HUES64 (cell line): Measurements from ENCODE around the gene ERMAP.
"Not testable (repeated sequence)": the region's sequence is repeated elsewhere in the genome, so short reads cannot be mapped to it uniquely, and the experiment has no call there.

Source experiments
- H3K27ac ChIP-seq: 2 replicates; pipeline ENCODE4 v1.7.0; 2013; ENCODE audit warnings: low read depth, low read length, inconsistent platforms
- H3K27me3 ChIP-seq: 2 replicates; pipeline ENCODE4 v1.6.1; 2013; ENCODE audit warnings: mild to moderate bottlenecking, low read length; ENCODE audit not compliant: insufficient read depth
- H3K36me3 ChIP-seq: 2 replicates; pipeline ENCODE4 v1.6.1; 2013; ENCODE audit warnings: mild to moderate bottlenecking, low read length; ENCODE audit not compliant: insufficient read depth
- H3K4me1 ChIP-seq: 2 replicates; pipeline ENCODE4 v1.6.1; 2013; ENCODE audit warnings: mild to moderate bottlenecking, low read length, moderate library complexity; ENCODE audit not compliant: insufficient read depth
- H3K4me3 ChIP-seq: 2 replicates; pipeline ENCODE4 v1.5.1; 2013; ENCODE audit warnings: mild to moderate bottlenecking, low read length, moderate library complexity
- H3K9ac ChIP-seq: 2 replicates; pipeline ENCODE4 v1.6.1; 2013; ENCODE audit warnings: mild to moderate bottlenecking, low read depth, low read length
- H3K9me3 ChIP-seq: 2 replicates; pipeline ENCODE4 v1.6.1; 2013; ENCODE audit warnings: low read depth, low read length; ENCODE audit not compliant: insufficient read depth
- WGBS: fragments of 150-250, 120-280 bp; methylation state at CpG from one replicate; pipeline ENCODE4 v1.1.7; 2013; ENCODE audit warnings: missing lambda C conversion rate; 5-methylcytosine and 5-hydroxymethylcytosine counted together

The ERMAP gene

GRCh38 chr1:42814815-42815214 lies 2.1 kb upstream of the ERMAP start:
- not testable (repeated sequence) for H3K27ac ChIP-seq, H3K27me3 ChIP-seq
- no CpG with 5 or more reads among the region's 3 CpGs for WGBS

DNA sequence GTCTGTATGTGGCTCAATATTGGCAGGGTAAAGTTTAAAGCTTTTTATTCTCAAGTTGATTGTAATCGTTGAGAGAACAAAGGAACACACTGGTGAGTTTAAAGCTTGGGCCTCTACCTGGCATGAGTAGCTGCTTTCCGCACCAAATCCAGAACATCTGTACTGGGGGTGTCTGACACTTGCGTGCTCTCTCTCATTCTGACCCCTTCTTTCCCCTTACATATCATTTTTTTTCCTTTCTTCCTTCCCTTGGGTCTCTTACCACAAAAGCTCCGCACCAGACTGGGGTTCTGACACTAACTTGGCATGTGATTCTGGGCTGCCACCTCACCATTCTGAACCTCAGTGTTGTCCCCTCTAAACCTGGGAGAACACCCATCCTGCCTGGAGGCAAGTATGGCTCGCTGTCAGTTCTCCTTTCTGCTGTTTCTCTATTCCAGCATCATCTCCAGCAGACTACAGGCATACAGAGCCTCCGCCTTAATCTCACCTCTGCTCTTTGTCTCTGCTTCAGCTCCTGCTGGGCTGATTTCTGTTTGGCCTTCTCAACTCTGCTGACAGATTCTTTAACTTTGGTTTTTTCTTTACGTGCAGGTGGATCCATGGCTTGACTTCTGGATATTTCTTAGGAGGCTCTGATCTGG lies 859 bp upstream of the ERMAP start:
- no peak overlapping the region; the same call in 1 of the 2 replicates for H3K27ac ChIP-seq
- H3K36me3 ChIP-seq = no peaks in the 10 kb centered on the region; the same call in 1 of the 2 replicates
- peak overlapping the region; percentile 86; the same call in 1 of the 2 replicates for H3K9ac ChIP-seq
- 57% methylated on average over 7 of the region's 7 CpGs for WGBS
- H3K9me3 ChIP-seq = no peaks in the 10 kb centered on the region
- H3K4me3 ChIP-seq = peak overlapping the region; percentile 94
- peaks cover 17% of the 10 kb centered on the region for H3K4me1 ChIP-seq
- no peaks in the 10 kb centered on the region for H3K27me3 ChIP-seq

More at GRCh38 chr1:42814815-42815214, 2.1 kb upstream of the ERMAP start:
- H3K4me3 ChIP-seq, H3K9ac ChIP-seq, H3K36me3 ChIP-seq, H3K9me3 ChIP-seq: not testable (repeated sequence)
- H3K4me1 ChIP-seq = peaks cover 13% of the 10 kb centered on the region

GRCh38 chr1:42817440-42817767 lies 482 bp downstream of the ERMAP start:
- H3K4me3 ChIP-seq = peak overlapping the region; percentile 94
- H3K36me3 ChIP-seq = no peaks in the 10 kb centered on the region; the same call in 1 of the 2 replicates
- H3K27me3 ChIP-seq = no peaks in the 10 kb centered on the region
- no peaks in the 10 kb centered on the region for H3K9me3 ChIP-seq
- H3K27ac ChIP-seq = peak overlapping the region; percentile 100; the same call in 1 of the 2 replicates
- 6% methylated on average over 12 of the region's 13 CpGs for WGBS
- H3K9ac ChIP-seq = no peak overlapping the region
- peaks cover 19% of the 10 kb centered on the region for H3K4me1 ChIP-seq

DNA sequence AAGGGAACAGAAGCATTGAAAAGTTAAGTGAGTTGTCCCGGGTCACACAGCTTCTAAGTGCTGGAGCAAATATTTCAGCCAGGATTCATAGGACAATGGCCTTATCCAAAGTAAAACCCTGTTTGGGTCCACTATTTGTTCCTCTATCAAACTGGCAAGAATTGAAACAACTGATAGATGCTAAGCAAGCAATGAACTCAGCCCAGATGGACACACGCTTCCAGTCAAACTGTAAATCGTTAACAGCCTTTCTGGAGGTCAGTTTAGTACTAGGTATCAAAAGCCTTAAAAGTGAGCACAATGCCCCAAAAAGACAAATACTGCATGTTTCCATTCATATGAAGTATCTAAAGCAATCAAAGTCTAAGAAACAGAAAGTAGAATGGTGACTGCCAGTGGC lies 1.1 kb downstream of the ERMAP start:
- Histone ChIP-seq H3K27ac (no peak overlapping the region), H3K4me1 (peaks cover 19% of the 10 kb centered on the region), H3K9me3 (no peaks in the 10 kb centered on the region), H3K36me3 (no peaks in the 10 kb centered on the region; the same call in 1 of the 2 replicates), H3K9ac (no peak overlapping the region), H3K27me3 (no peaks in the 10 kb centered on the region), H3K4me3 (no peak overlapping the region; the same call in 1 of the 2 replicates)
- 90% methylated on average over 3 of the region's 3 CpGs for WGBS

DNA sequence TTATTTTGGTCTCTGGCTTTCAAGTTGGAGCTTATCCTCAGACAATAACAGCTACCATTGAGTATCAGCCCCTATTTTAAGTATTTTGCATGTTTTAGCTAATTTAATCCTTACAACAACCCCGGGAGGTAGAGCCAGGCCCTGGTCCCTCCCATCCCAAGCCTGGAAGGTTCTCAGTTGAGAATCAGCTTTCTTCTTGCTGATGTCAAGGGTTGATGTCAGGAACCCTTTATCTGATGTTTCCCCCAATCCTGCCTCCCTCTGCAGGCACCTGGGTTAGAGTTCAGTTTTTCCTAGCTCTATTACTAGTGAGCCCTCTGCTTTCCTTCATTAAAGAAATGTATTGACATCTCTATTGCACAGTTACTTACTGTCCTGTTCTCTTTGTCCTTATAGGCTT lies 3.9 kb downstream of the ERMAP start:
- Histone ChIP-seq H3K4me1 (peaks cover 15% of the 10 kb centered on the region), H3K27ac (no peak overlapping the region), H3K9ac (no peak overlapping the region), H3K36me3 (no peaks in the 10 kb centered on the region), H3K27me3 (no peaks in the 10 kb centered on the region), H3K4me3 (no peak overlapping the region), H3K9me3 (no peaks in the 10 kb centered on the region)
- WGBS = 55% methylated on average over 1 of the region's 1 CpG

DNA sequence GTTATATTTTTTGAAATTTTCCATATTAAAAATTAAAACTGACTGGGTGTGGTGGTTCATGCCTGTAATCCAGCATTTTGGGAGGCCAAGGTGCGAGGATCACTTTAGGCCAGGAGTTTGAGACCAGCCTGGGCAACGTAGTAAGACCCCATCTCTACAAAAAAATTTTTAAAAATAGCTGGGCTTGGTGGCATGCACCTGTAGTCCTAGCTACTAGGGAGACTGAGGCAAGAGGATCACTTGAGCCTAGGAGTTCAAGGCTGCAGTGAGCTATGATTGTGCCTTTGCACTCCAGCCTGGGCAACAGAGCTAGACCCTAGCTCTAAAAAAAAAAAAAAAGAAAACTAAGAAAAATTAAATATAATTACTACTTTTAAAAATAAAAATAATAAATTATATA lies 4.8 kb downstream of the ERMAP start:
- H3K36me3 ChIP-seq = no peaks in the 10 kb centered on the region
- 93% methylated on average over 2 of the region's 2 CpGs for WGBS
- no peaks in the 10 kb centered on the region for H3K9me3 ChIP-seq
- no peak overlapping the region for H3K9ac ChIP-seq
- no peak overlapping the region for H3K27ac ChIP-seq
- H3K4me3 ChIP-seq = no peak overlapping the region
- H3K4me1 ChIP-seq = peaks cover 10% of the 10 kb centered on the region
- H3K27me3 ChIP-seq = no peaks in the 10 kb centered on the region

DNA sequence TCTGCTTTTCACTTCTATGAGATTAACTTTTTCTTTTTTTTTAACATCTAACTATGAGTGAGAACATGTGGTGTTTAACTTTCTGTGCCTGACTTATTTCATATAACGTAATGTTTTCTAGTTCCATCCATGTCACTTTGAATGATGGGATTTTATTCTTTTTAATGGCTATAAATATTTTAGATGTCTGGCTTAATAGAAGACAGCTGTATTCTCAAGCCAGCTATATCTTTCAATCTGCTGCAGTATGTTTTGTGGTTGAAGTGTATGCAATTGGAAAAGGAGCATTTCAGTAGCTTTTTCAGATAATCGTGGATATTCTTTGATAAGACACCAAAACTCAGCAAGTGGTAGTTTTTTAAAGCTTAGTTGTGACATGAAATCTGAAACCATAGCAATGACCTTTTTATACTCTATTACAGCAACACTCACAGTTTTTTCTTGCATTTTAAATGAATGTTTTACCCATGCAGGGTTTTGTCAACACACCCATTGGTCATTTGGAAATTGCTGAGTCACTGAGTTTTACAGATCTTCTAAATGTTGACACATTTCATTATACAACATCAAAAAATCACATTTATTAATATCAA lies 6.0 kb downstream of the ERMAP start:
- H3K4me3 ChIP-seq = no peak overlapping the region
- WGBS = 97% methylated on average over 2 of the region's 2 CpGs

GRCh38 chr1:42824481-42825035 lies 7.6 kb downstream of the ERMAP start:
- Histone ChIP-seq H3K9ac (no peak overlapping the region), H3K9me3 (no peaks in the 10 kb centered on the region), H3K4me3 (no peak overlapping the region), H3K27me3 (no peaks in the 10 kb centered on the region), H3K36me3 (no peaks in the 10 kb centered on the region), H3K4me1 (peaks cover 6% of the 10 kb centered on the region), H3K27ac (no peak overlapping the region)
- WGBS = 93% methylated on average over 4 of the region's 4 CpGs

More for the DNA sequence above, 6.0 kb downstream of the ERMAP start:
- Histone ChIP-seq H3K4me1 (peaks cover 6% of the 10 kb centered on the region), H3K9ac (no peak overlapping the region), H3K36me3 (no peaks in the 10 kb centered on the region), H3K27ac (0 out of 2 replicates have a peak overlapping the region, but pooled peaks have one; percentile 13), H3K9me3 (no peaks in the 10 kb centered on the region), H3K27me3 (no peaks in the 10 kb centered on the region)

- Histone ChIP-seq H3K4me1 (peaks cover 6% of the 10 kb centered on the region), H3K9ac (no peak overlapping the region; the same call in 1 of the 2 replicates), H3K27ac (no peak overlapping the region), H3K27me3 (no peaks in the 10 kb centered on the region), H3K4me3 (no peak overlapping the region), H3K36me3 (no peaks in the 10 kb centered on the region), H3K9me3 (no peaks in the 10 kb centered on the region)
- 86% methylated on average over 9 of the region's 10 CpGs for WGBS
Measured at GRCh38 chr1:42825036-42825851, 8.3 kb downstream of the ERMAP start.

DNA sequence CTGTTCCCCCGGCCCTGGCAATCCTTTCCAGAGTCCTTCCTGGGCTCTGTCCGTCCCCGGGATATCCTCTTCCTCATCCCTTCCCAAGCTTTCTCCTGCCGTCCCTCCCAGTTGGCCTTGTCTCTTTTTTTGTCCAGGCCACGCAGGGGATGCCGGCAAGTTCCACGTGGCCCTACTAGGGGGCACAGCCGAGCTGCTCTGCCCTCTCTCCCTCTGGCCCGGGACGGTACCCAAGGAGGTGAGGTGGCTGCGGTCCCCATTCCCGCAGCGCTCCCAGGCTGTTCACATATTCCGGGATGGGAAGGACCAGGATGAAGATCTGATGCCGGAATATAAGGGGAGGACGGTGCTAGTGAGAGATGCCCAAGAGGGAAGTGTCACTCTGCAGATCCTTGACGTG lies 13.7 kb downstream of the ERMAP start:
- Histone ChIP-seq H3K27ac (no peak overlapping the region), H3K9ac (no peak overlapping the region), H3K4me3 (no peak overlapping the region), H3K36me3 (no peaks in the 10 kb centered on the region), H3K4me1 (no peaks in the 10 kb centered on the region), H3K9me3 (no peaks in the 10 kb centered on the region), H3K27me3 (no peaks in the 10 kb centered on the region)
- 88% methylated on average over 17 of the region's 17 CpGs for WGBS

GRCh38 chr1:42831273-42831672 lies 14.4 kb downstream of the ERMAP start:
- H3K36me3 ChIP-seq = no peaks in the 10 kb centered on the region
- H3K4me3 ChIP-seq = no peak overlapping the region

More at GRCh38 chr1:42831273-42831672, 14.4 kb downstream of the ERMAP start:
- H3K27ac ChIP-seq = no peak overlapping the region
- H3K27me3 ChIP-seq = no peaks in the 10 kb centered on the region
- no peak overlapping the region for H3K9ac ChIP-seq
- H3K9me3 ChIP-seq = no peaks in the 10 kb centered on the region
- no peaks in the 10 kb centered on the region for H3K4me1 ChIP-seq
